Measurements from ENCODE around the gene RNF115.

GRCh38 chr1:145863282-145864018 is 39.6 kb upstream of the RNF115 start:
- TF ChIP-seq CTCF (IDR thresholded peaks at IDR 0.05) = no peak
- no peak for TF ChIP-seq POLR2A (IDR thresholded peaks at IDR 0.05)

Data from body of pancreas (tissue), 4 donors.